PC-9 (cell line): ENCODE data around the gene RASA4. TPM values are rescaled to one million over a fixed set of nuclear protein-coding genes. Genes with fewer than 3 reads are reported as not detected.
"Not testable (repeated sequence)": the region's sequence is repeated elsewhere in the genome, so short reads cannot be mapped to it uniquely, and the experiment has no call there.

Source experiments
- BruUV-seq: library from RNA; stranded (reverse); fragments of 400-500 nt; replicated peaks from 2 replicates; lab custom pipeline; 2021; lab: Mats Ljungman, UMichigan
- CTCF ChIA-PET: fragments of 300-600 bp; sonication (Branson Sonifier 250); formaldehyde crosslinking; loops from one replicate; lab custom pipeline; 2022; ENCODE audit warnings: antibody characterized with exemption; lab: Charles Lee
- POLR2A ChIA-PET: fragments of 300-600 bp; sonication (Branson Sonifier 250); formaldehyde crosslinking; loops from one replicate; lab custom pipeline; 2022; ENCODE audit warnings: antibody characterized with exemption; ENCODE audit not compliant: unreplicated experiment; lab: Charles Lee
- DNase-seq, 2 experiments: peaks; one replicate each; pipeline versions ENCODE4 v3.0.0 to v3.0.0-alpha.2; 2015 to 2022; ENCODE audit warnings: mixed read lengths in 1 of 2
- H2AFZ ChIP-seq: fragments of 200-600 bp; sonication (generic); 2 replicates; pipeline ENCODE4 v1.8.1; 2017; ENCODE audit warnings: antibody characterized with exemption
- H3F3A ChIP-seq: fragments of 200-600 bp; sonication (generic); 2 replicates; pipeline ENCODE4 v1.8.1; 2017; ENCODE audit warnings: antibody characterized with exemption, mild to moderate bottlenecking, low read depth; ENCODE audit not compliant: insufficient read depth
- H3K27ac ChIP-seq: fragments of 200-600 bp; sonication (generic); 2 replicates; pipeline ENCODE4 v1.6.1; 2016; ENCODE audit warnings: mixed run types
- H3K27me3 ChIP-seq: fragments of 200-600 bp; sonication (generic); 2 replicates; pipeline ENCODE4 v1.6.1; 2016; ENCODE audit warnings: low read depth, mixed run types; ENCODE audit not compliant: insufficient read depth
- H3K36me3 ChIP-seq: fragments of 200-600 bp; sonication (generic); 2 replicates; pipeline ENCODE4 v1.6.1; 2016; ENCODE audit warnings: low read depth, mixed run types
- H3K4me1 ChIP-seq: fragments of 200-600 bp; sonication (generic); replicated peaks from 2 replicates; pipeline ENCODE4 v1.6.1; 2016; ENCODE audit warnings: mixed run types; ENCODE audit not compliant: insufficient read depth
- H3K4me2 ChIP-seq: fragments of 200-600 bp; sonication (generic); 2 replicates; pipeline ENCODE4 v1.6.1; 2017; ENCODE audit warnings: mixed run types
- H3K4me3 ChIP-seq: fragments of 200-600 bp; sonication (generic); 2 replicates; pipeline ENCODE4 v1.6.1; 2016; ENCODE audit warnings: mixed run types
- H3K79me2 ChIP-seq: fragments of 200-600 bp; sonication (generic); 2 replicates; pipeline ENCODE4 v1.6.1; 2017; ENCODE audit warnings: low read depth, mixed run types
- H3K9me2 ChIP-seq: fragments of 200-600 bp; sonication (generic); 2 replicates; pipeline ENCODE4 v1.8.1; 2017; ENCODE audit warnings: mild to moderate bottlenecking; ENCODE audit not compliant: insufficient read depth
- H3K9me3 ChIP-seq: fragments of 200-600 bp; sonication (generic); 2 replicates; pipeline ENCODE4 v1.8.1; 2016; ENCODE audit warnings: low read depth; ENCODE audit not compliant: insufficient read depth
- H4K20me1 ChIP-seq: fragments of 200-600 bp; sonication (generic); 2 replicates; pipeline ENCODE4 v1.8.1; 2017; ENCODE audit not compliant: insufficient read depth
- intact Hi-C: fragments of 100-400 bp; cut with micrococcal nuclease; formaldehyde crosslinking; loops from one replicate; pipeline ENCODE4 v1.10.0; 2022; ENCODE audit not compliant: unreplicated experiment
- total RNA-seq: library from RNA; stranded (reverse); gene quantifications from 2 replicates; pipeline ENCODE4 v1.2.3, GENCODE V29; 2021

The RASA4 gene
- total RNA-seq, 1 experiment from 2014 or later, result 25.5 TPM

DNA sequence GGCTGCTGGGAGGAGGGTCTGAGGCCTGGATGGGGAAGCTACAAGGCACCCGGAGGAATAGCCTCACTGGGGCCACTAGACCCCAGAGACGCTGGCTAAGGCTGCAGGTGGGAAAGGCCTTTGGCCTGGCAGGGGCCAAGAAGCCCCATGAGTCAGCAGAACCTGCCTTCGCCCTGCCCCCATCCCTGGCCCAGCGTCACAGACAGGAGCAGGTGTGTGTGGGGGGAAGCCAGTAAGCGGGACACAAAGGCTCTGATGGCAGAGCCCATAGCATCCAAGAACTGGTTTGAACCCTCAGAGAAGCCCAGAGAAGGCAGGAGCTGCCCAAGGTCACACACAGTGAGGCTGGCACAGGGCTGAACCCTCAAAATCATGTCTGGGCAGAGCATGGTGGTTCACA is 9.7 kb downstream of the RASA4 start:
- H3K27me3 ChIP-seq, BruUV-seq, H3K27ac ChIP-seq, H3K4me3 ChIP-seq, H3F3A ChIP-seq, H2AFZ ChIP-seq, H3K9me3 ChIP-seq, H3K79me2 ChIP-seq, H3K36me3 ChIP-seq, H3K4me1 ChIP-seq, DNase-seq, H3K4me2 ChIP-seq, H4K20me1 ChIP-seq, intact Hi-C loops, CTCF ChIA-PET, POLR2A ChIA-PET, H3K9me2 ChIP-seq: not testable (repeated sequence)

GRCh38 chr7:102604431-102605145 is 12.0 kb downstream of the RASA4 start:
- H3K4me1 ChIP-seq, H3K4me2 ChIP-seq, H3K79me2 ChIP-seq, H3K27me3 ChIP-seq, POLR2A ChIA-PET, H2AFZ ChIP-seq, H3K27ac ChIP-seq, H3K9me2 ChIP-seq, H3K9me3 ChIP-seq, H3K36me3 ChIP-seq, CTCF ChIA-PET, H3F3A ChIP-seq, intact Hi-C loops, H4K20me1 ChIP-seq, H3K4me3 ChIP-seq, DNase-seq: not testable (repeated sequence)
- TSS peak; percentile 86 for BruUV-seq

DNA sequence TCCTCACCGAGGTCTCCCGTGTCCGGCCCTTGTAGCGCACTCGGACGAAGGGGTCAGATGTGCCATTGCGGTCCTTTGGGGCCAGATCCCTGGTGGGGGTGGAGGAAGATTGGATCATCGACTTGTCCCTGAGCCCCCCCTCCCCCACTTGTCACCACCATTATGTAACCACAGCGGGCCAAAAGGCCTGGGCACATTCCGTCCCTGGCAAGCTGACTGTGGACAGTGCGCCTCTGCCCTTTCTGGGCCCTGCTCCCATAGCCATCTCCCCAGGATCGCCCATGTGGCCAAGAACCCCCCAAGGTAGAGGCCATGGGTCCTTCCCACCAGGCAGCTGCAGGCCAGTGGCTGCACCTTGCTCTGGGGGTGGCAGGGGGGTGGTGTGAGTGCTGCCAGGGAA is 14.2 kb downstream of the RASA4 start:
- H3K36me3 ChIP-seq, CTCF ChIA-PET, H3K27ac ChIP-seq, H3K9me2 ChIP-seq, H3K4me2 ChIP-seq, intact Hi-C loops, H3K27me3 ChIP-seq, H3K4me1 ChIP-seq, DNase-seq, H3F3A ChIP-seq, H3K79me2 ChIP-seq, H4K20me1 ChIP-seq, H3K9me3 ChIP-seq, H3K4me3 ChIP-seq, H2AFZ ChIP-seq, BruUV-seq, POLR2A ChIA-PET: not testable (repeated sequence)

- H3K4me3 ChIP-seq, H3K9me2 ChIP-seq, H4K20me1 ChIP-seq, BruUV-seq, H3K4me2 ChIP-seq, H3K4me1 ChIP-seq, H2AFZ ChIP-seq, H3K27me3 ChIP-seq, CTCF ChIA-PET, H3F3A ChIP-seq, H3K36me3 ChIP-seq, H3K79me2 ChIP-seq, DNase-seq, H3K9me3 ChIP-seq, H3K27ac ChIP-seq, intact Hi-C loops, POLR2A ChIA-PET: not testable (repeated sequence)
Measured at GRCh38 chr7:102599699-102600098, 16.9 kb downstream of the RASA4 start.

GRCh38 chr7:102596036-102596435 is 20.5 kb downstream of the RASA4 start:
- peak in 1 of 2 experiments; percentile 3 for DNase-seq
- H3K4me3 ChIP-seq, POLR2A ChIA-PET, H3K4me2 ChIP-seq, H4K20me1 ChIP-seq, CTCF ChIA-PET, H3K9me2 ChIP-seq, intact Hi-C loops, H3K36me3 ChIP-seq, H3K4me1 ChIP-seq, H3K27me3 ChIP-seq, H3K27ac ChIP-seq, H3K79me2 ChIP-seq, H3F3A ChIP-seq, BruUV-seq, H3K9me3 ChIP-seq, H2AFZ ChIP-seq: not testable (repeated sequence)

- H3K4me3 ChIP-seq, H2AFZ ChIP-seq, H3K4me1 ChIP-seq, BruUV-seq, intact Hi-C loops, H3K27ac ChIP-seq, POLR2A ChIA-PET, H3K9me3 ChIP-seq, H3K36me3 ChIP-seq, DNase-seq, H3F3A ChIP-seq, H3K9me2 ChIP-seq, H3K79me2 ChIP-seq, H4K20me1 ChIP-seq, H3K27me3 ChIP-seq, CTCF ChIA-PET, H3K4me2 ChIP-seq: not testable (repeated sequence)
Measured at GRCh38 chr7:102593637-102594334, 22.8 kb downstream of the RASA4 start.

DNA sequence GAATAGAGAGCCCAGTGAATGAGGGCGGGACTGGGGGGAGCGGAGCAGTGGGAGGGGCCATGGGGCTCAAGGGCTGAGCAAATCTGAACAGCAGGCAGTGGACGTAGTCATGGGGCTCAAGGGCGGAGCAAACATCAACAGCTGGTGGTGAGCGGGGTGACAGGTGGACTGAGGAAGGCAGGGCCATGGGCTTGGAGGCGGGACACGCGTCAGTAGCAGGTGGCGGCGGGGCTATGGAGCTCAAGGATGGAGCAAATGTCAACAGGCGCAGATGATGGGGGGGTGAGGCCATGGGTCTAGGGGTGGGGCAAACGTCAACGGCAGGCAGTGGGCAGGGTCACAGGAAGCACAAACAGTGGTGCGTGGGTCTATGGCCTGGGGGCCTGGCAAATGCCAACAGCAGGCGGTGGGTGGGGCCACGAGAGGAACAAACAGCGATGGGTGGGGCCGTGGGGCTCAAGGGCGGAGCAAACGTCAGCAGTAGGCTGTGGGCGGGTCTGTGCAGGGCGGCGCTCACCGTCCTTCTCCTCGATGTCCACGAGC is 24.0 kb downstream of the RASA4 start:
- H3K9me2 ChIP-seq, H3K4me1 ChIP-seq, H3K79me2 ChIP-seq, H3K27me3 ChIP-seq, H3K36me3 ChIP-seq, H3F3A ChIP-seq, H3K9me3 ChIP-seq, H3K27ac ChIP-seq, POLR2A ChIA-PET, intact Hi-C loops, H2AFZ ChIP-seq, BruUV-seq, CTCF ChIA-PET, H3K4me3 ChIP-seq, H4K20me1 ChIP-seq: not testable (repeated sequence)
- 0 out of 2 replicates have a peak overlapping the region, but pooled peaks have one; percentile 46 for H3K4me2 ChIP-seq
- DNase-seq, result peak in 1 of 2 experiments; percentile 93
